ACHN (cell line): Measurements from ENCODE around the gene PIM2.
"Not testable (repeated sequence)": the region's sequence is repeated elsewhere in the genome, so short reads cannot be mapped to it uniquely, and the experiment has no call there.

Source experiments
- DNase-seq: peaks from one replicate; pipeline ENCODE4 v3.0.0-alpha.2; 2015
- in situ Hi-C: cut with HindIII; loops from 2 replicates; pipeline ENCODE4 v1.10.0; 2017; ENCODE audit warnings: low sequenced_read_pairs, low pct_ligation_motif_present, low pct_unique_long_range_greater_than_20kb

The PIM2 gene

DNA sequence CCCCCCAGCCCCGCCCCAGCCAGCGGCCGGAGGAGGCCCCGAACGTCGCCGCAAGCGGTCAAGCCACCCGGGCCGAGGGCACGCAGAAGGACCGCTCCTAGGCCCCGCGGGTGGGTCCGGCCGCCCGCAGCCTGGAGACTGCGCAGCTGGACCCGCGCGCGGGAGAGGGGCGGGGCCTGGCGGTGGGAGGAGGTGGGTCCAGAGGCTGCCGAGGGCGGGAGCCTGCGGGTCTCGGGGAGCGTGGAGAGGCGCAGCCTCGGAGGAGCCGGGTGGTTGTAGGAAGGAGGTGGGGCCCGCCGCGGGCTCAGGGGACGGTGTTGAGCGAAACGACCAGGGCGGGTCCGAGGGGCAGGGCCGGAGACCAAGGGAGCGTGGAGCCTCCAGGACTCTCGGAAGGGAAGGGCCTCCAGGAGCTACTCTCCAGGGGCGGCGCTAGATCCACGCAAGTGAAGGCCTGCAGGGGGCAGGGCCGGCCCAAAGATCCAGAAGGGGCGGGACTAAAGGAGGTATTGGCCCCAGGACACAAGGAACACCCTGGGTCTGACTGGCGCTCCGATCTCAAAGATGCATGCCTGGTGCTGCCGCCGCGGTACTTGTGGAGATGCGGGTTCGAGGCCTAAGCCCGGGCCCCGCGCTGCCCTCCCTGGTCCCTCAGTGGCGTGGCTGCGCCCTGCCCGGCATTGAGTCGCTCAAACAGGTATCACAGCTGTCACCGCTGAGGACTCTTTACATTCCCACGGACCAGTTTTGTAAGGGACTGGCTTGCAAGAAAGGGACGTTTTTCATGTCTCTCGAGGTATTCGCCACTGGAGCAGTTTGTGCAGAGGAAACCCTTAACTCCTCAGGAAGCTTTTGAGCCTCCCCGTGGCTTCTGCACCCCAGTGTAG is 27.2 kb downstream of the PIM2 start:
- in situ Hi-C loops: no loop called here
- DNase-seq: peak; percentile 90

DNA sequence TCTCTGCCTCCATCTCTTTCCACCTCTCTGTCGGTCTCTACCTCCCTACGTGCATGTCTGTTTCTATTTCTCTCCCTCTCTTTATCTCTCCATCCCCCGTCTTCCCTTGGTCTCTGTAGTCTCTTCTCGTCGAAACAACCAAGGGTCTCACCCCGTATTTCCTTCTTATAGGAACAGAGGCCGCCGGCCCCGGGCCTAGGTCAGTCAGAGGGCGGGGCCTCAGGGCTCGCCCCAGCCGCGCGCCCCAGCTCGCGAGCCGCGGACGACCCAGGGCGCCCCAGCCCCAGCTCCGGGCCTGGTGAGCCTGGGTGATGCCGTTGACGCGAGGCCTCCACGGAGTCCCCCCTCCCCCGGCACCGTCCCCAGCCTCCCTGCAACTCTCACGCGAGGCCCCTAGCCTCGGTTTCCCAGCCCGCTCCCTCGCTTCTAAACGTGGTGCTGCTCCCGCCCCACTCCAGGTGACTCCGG is 27.9 kb downstream of the PIM2 start:
- DNase-seq: peak; percentile 4
- in situ Hi-C loops: no loop called here

DNA sequence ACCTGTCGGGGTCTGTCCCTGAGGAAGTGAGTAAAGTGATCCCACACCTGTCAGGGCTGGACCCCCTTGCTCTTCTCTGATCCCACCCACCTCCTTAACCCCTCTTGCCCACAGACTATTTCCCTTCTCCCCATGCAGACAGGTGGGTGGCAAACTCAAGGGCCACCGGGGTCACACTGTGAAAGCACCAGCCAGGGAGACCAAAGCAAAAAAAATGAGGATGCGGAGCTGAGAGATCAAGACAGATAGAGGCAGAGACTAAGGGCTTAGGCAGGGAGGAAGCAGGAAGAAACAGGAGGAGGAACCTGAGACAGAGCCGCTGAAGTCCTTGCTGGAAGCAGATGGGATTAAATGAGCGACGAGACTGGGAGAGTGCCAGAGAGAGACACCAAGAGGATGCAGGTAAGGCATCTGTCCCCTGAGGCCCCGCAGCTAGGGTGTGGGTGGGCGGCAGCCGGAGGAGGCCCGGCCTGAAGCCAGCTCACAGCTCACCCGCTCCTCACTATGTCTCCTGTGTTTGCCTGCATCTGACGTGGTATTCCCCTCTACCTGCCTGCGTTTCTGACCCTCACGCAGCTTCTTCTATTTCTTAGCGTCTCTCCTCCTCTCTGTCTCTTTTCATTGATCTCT is 28.4 kb downstream of the PIM2 start:
- in situ Hi-C loops: no loop called here
- no peak for DNase-seq

DNA sequence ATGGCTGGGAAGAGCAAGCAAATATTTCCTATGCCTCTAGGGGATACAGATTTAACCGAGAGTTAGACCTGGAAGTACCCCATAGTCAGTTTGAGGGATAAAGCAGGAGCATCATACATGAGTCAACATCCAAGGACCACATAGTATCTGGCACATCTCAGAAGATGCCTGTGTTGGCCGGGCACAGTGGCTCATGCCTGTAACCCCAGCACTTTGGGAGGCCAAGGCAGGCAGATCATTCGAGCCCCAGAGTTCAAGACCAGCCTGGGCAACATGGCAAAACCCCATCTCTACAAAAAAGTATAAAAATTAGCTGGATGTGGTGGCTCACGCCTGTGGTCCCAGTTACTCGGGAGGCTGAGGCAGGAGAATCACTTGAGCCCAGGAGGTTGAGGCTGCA is 32.2 kb downstream of the PIM2 start:
- DNase-seq, in situ Hi-C loops: not testable (repeated sequence)

DNA sequence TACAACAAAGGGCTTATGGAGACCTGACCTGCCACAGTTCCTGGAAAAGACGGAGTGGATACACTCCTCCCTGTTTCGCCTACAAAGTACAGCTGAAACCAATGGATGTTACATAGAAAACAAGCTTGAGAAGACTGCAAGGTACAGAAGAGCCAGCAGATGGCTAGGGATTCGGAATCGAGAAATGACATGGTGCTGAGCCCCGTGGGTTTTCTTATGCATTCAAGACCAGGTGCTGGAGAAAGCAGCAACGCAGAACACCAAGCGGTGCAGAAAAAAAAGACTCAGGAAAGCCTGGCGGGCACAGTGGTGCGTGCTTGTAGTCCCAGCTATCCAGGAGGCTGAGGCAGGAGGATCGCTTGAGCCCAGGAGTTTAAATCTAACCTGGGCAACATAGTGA is 35.1 kb downstream of the PIM2 start:
- no peak for DNase-seq
- in situ Hi-C loops: no loop called here

DNA sequence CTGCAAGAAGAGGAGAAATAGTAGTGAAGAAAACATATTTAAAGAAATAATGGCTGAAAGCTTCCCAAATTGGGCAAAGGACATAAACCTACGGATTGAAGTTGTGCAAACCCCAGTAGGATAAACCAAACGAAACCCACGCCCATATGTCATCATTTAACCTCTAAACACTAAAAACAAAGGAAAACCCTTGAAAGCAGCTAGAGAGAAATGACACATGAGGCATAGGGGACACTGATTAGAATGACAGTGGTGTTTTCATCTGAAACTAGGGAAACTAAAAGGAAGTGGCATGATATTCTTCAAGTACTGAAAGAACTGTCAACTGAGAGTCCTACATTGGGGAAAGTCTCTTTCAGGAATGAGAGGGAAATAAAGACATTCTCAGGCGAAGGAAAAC is 41.9 kb downstream of the PIM2 start:
- in situ Hi-C loops, DNase-seq: not testable (repeated sequence)

DNA sequence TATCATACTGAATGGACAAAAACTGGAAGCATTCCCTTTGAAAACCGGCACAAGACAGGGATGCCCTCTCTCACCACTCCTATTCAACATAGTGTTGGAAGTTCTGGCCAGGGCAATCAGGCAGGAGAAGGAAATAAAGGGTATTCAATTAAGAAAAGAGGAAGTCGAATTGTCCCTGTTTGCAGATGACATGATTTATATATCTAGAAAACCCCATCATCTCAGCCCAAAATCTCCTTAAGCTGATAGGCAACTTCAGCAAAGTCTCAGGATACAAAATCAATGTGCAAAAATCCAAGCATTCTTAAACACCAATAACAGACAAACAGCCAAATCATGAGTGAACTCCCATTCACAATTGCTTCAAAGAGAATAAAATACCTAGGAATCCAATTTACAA is 46.8 kb downstream of the PIM2 start:
- DNase-seq, in situ Hi-C loops: not testable (repeated sequence)

DNA sequence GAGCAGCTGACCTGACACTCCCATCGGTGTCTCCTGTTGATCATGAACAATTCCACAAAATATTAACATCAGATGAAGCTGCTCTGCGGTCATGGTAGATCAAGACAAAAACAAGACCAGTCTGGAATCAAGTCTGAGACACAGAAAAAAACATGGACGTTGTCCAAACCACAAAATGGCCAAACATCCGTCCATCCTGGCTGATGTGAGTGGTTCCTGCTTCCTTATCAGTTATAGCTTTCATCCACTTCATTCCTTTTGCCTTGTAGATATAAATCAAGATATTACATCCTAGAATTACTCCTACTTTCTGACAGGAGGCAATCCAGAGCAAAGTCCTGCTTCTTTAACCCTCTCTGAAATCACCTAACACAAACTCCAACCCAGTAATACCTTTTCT is 54.6 kb downstream of the PIM2 start:
- in situ Hi-C loops: no loop called here
- peak; percentile 66 for DNase-seq
